K562 (cell line): ENCODE results near the gene NOD1. TPM values are rescaled to one million over a fixed set of nuclear protein-coding genes. Genes with fewer than 3 reads are reported as not detected.

Experiments
- ARID1B ChIP-seq: fragments of 450-650 bp; IDR thresholded peaks from 2 replicates; pipeline ENCODE4 v1.6.1; 2016; ENCODE audit warnings: antibody characterized with exemption, mild to moderate bottlenecking, inconsistent platforms
- ATF2 ChIP-seq: sonication (generic); formaldehyde crosslinking; IDR thresholded peaks from 2 replicates; pipeline ENCODE4 v1.8.1; 2022; ENCODE audit warnings: missing genetic modification reagents
- CBX1 ChIP-seq: sonication (generic); IDR thresholded peaks from 2 replicates; pipeline ENCODE4 v1.6.1; 2016; ENCODE audit warnings: antibody characterized with exemption, low read depth, mild to moderate bottlenecking
- ETS1 ChIP-seq: conservative IDR thresholded peaks from 2 replicates; pipeline ENCODE4 v1.6.1; 2011; ENCODE audit warnings: low read depth, mild to moderate bottlenecking, low read length; ENCODE audit not compliant: control insufficient read depth
- EWSR1 ChIP-seq: fragments of 450-650 bp; IDR thresholded peaks from 2 replicates; pipeline ENCODE4 v1.6.1; 2018; ENCODE audit warnings: borderline replicate concordance, mild to moderate bottlenecking, low read depth, moderate library complexity; ENCODE audit not compliant: partially characterized antibody
- FOSL1 ChIP-seq: fragments of 200-800 bp; sonication (Bioruptor generic); conservative IDR thresholded peaks from 2 replicates; pipeline ENCODE4 v1.6.1; 2016; ENCODE audit warnings: missing genetic modification characterization, missing compliant biosample characterization
- GTF2E2 ChIP-seq: fragments of 200-800 bp; sonication (Bioruptor generic); IDR thresholded peaks from 2 replicates; pipeline ENCODE4 v1.6.1; 2016; ENCODE audit warnings: missing genetic modification characterization, missing compliant biosample characterization
- HMGN3 ChIP-seq: IDR thresholded peaks from 2 replicates; pipeline ENCODE4 v1.6.1; 2011; ENCODE audit warnings: borderline replicate concordance, low read depth, mild to moderate bottlenecking, mixed read lengths, low read length; ENCODE audit not compliant: insufficient read length; ENCODE audit errors: extremely low read depth
- KDM1A ChIP-seq, 2 experiments: fragments of 450-650 bp; IDR thresholded peaks; 2 replicates each; pipeline ENCODE4 v1.6.1; 2016; ENCODE audit warnings: mild to moderate bottlenecking in 2 of 2
- MAFF ChIP-seq: IDR thresholded peaks from 2 replicates; pipeline ENCODE4 v1.6.1; 2012; ENCODE audit warnings: low read length, improper control_type of control experiment
- MYBL2 ChIP-seq, 2 experiments: fragments of 450-650 bp in 1 of 2; sonication (generic) in 1 of 2; formaldehyde crosslinking in 1 of 2; IDR thresholded peaks; 2 replicates each; pipeline versions ENCODE4 v1.6.1 to v1.8.1; 2017 to 2022; ENCODE audit warnings: borderline replicate concordance in 1 of 2, inconsistent platforms in 1 of 2, low read depth in 1 of 2, mild to moderate bottlenecking in 1 of 2, missing genetic modification reagents in 1 of 2, moderate library complexity in 1 of 2
- NR4A1 ChIP-seq, 2 experiments: fragments of 250-450 bp in 1 of 2; fragments of 450-650 bp in 1 of 2; sonication (Bioruptor Pico) in 1 of 2; IDR thresholded peaks; 2 replicates each; pipeline versions ENCODE4 v1.4.0 to v1.6.1; 2016 to 2020; ENCODE audit warnings: mild to moderate bottlenecking in 2 of 2, missing compliant biosample characterization in 1 of 2, missing genetic modification characterization in 1 of 2, moderate library complexity in 1 of 2
- NRF1 ChIP-seq, 2 experiments: fragments of 450-650 bp; IDR thresholded peaks in 1 of 2; conservative IDR thresholded peaks in 1 of 2; 2 replicates each; pipeline ENCODE4 v1.6.1; 2014; ENCODE audit warnings: mild to moderate bottlenecking in 2 of 2
- PHB ChIP-seq: fragments of 250-450 bp; sonication (Bioruptor Pico); IDR thresholded peaks from 2 replicates; pipeline ENCODE4 v1.5.0; 2021
- POLR2G ChIP-seq: fragments of 200-400 bp; formaldehyde crosslinking; IDR thresholded peaks from 2 replicates; pipeline ENCODE4 v1.6.1; 2017; ENCODE audit warnings: low read depth, mild to moderate bottlenecking, antibody characterized with exemption, low read length, moderate library complexity
- TCF15 ChIP-seq: fragments of 250-450 bp; sonication (Bioruptor Pico); IDR thresholded peaks from 2 replicates; pipeline ENCODE4 v1.8.0; 2022; ENCODE audit warnings: moderate library complexity, mild to moderate bottlenecking, inconsistent platforms
- ZBTB33 ChIP-seq: sonication (generic); formaldehyde crosslinking; IDR thresholded peaks from 2 replicates; pipeline ENCODE4 v1.8.1; 2023; ENCODE audit warnings: mild to moderate bottlenecking, missing genetic modification reagents
- ZBTB9 ChIP-seq: fragments of 450-650 bp; formaldehyde crosslinking; IDR thresholded peaks from 2 replicates; pipeline ENCODE4 v1.4.0; 2020; ENCODE audit warnings: mild to moderate bottlenecking, moderate library complexity
- ZFP1 ChIP-seq: fragments of 450-650 bp; formaldehyde crosslinking; IDR thresholded peaks from 2 replicates; pipeline ENCODE4 v1.4.0; 2020; ENCODE audit warnings: mild to moderate bottlenecking, mixed read lengths
- ZNF311 ChIP-seq: fragments of 250-450 bp; sonication (Bioruptor Pico); IDR thresholded peaks from 2 replicates; pipeline ENCODE4 v1.4.0; 2020; ENCODE audit warnings: mild to moderate bottlenecking, moderate library complexity
- ZNF444 ChIP-seq: fragments of 250-450 bp; sonication (Bioruptor Pico); IDR thresholded peaks from 2 replicates; pipeline ENCODE4 v1.4.0; 2020; ENCODE audit warnings: mild to moderate bottlenecking, moderate library complexity
- ZSCAN29 ChIP-seq: fragments of 450-650 bp; IDR thresholded peaks from 2 replicates; pipeline ENCODE4 v1.6.1; 2017
- polyA plus RNA-seq, 8 experiments: library from polyadenylated mRNA; depleted of rRNA in 4 of 8; stranded (reverse) in 5 of 8; unstranded in 3 of 8; fragments of >200 nt; fragmentation: Nextera tagmentation in 2 of 8; fragmentation: Illumina TruSeq in 1 of 8; extraction: Ambion mirVana in 2 of 8; extraction: Trizol in 1 of 8; gene quantifications; 2 replicates each; pipeline versions ENCODE4 v1.2.1 to v1.2.3, GENCODE V29; 2011 to 2014; ENCODE audit warnings: inconsistent platforms in 1 of 8, missing spikeins in 1 of 8
- total RNA-seq, 7 experiments: library from RNA; depleted of rRNA in 6 of 7; stranded (reverse); fragments of >200 nt in 6 of 7; fragmentation: Illumina TruSeq in 2 of 7; extraction: Trizol in 2 of 7; gene quantifications; 2 replicates each; pipeline versions ENCODE4 v1.2.1 to v1.2.3, GENCODE V29; 2011 to 2021; ENCODE audit warnings: low replicate concordance in 1 of 7

The NOD1 gene
- total and polyA plus RNA-seq, 9 of the 15 experiments (the other 6 are each of a cell fraction or from before 2014, with no cell fraction given): 0.34 to 7.1 (median 4.7) TPM

- TF ChIP-seq NR4A1 (CRISPR knock-in tag; IDR thresholded peaks at IDR 0.05): no peak
- no peak for TF ChIP-seq NR4A1 (tag; IDR thresholded peaks at IDR 0.05)
- no peak for TF ChIP-seq FOSL1 (tag)
- peak in 1 of 2 experiments; percentile 18; a peak in 1 of 4 replicates for TF ChIP-seq KDM1A (IDR thresholded peaks at IDR 0.05)
- TF ChIP-seq POLR2G: no peak
- no peak for TF ChIP-seq ZFP1 (CRISPR knock-in tag)
- TF ChIP-seq TCF15 (CRISPR knock-in tag): no peak
- no peak for TF ChIP-seq ZSCAN29
- no peak for TF ChIP-seq MYBL2 (IDR thresholded peaks at IDR 0.05; ENCODE audit: low read depth)
- TF ChIP-seq MYBL2 (CRISPR knock-in tag; IDR thresholded peaks at IDR 0.05; ENCODE audit: borderline replicate concordance): no peak
- no peak for TF ChIP-seq ATF2 (CRISPR knock-in tag)
- TF ChIP-seq GTF2E2: peak; percentile 15; the same call in 1 of the 2 replicates
- no peak for TF ChIP-seq MAFF
- TF ChIP-seq ETS1: 0 out of 2 replicates have a peak, but pooled peaks have one; percentile 1
- no peak for TF ChIP-seq ZNF444 (CRISPR knock-in tag)
- no peak for TF ChIP-seq HMGN3
- 0 out of 2 replicates have a peak, but pooled peaks have one; percentile 4 for TF ChIP-seq ARID1B
- TF ChIP-seq ZNF311 (CRISPR knock-in tag): no peak
- TF ChIP-seq EWSR1: no peak
- no peak for TF ChIP-seq PHB (CRISPR knock-in tag)
- TF ChIP-seq ZBTB9 (CRISPR knock-in tag): 0 out of 2 replicates have a peak, but pooled peaks have one; percentile 28
- no peak for TF ChIP-seq NRF1 (conservative IDR thresholded peaks at IDR 0.05 in 1 of 2, IDR thresholded peaks at IDR 0.05 in 1 of 2)
- TF ChIP-seq CBX1: no peak
- 0 out of 2 replicates have a peak, but pooled peaks have one; percentile 68 for TF ChIP-seq ZBTB33 (CRISPR knock-in tag)
These were observed 26.7 kb upstream of the NOD1 start (continued) for GRCh38 chr7:30505174-30505697.
